Measurements from ENCODE around the gene MED19.
"Not testable (repeated sequence)": the region's sequence is repeated elsewhere in the genome, so short reads cannot be mapped to it uniquely, and the experiment has no call there.

The MED19 gene

DNA sequence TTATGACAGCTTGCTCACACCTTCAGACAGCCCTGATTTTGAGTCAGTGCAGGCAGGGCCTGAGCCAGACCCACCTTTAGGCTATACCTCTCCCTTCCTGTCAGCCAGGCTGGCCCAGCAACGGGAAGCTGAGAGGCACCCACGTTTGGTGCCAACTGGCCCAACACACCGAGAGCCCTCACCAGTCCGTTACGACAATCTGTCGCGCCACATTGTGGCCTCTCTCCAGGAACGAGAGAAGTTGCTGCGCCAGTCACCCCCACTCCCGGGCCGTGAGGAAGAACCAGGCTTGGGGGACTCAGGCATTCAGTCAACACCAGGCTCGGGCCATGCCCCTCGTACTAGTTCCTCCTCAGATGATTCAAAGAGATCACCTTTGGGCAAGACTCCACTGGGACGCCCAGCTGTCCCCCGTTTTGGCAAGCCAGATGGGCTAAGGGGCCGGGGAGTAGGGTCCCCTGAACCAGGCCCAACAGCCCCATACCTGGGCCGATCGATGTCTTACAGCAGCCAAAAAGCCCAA lies 13.1 kb downstream of the MED19 start:
- H3K18ac ChIP-seq (ENCODE audit: low read length) = no peak overlapping the region
- H2BK120ac ChIP-seq (ENCODE audit: low read depth, low read length) = no peak overlapping the region
- no peak overlapping the region for H3K4me2 ChIP-seq (ENCODE audit: insufficient read depth, low read length, poor library complexity, severe bottlenecking)
- no peaks in the 10 kb centered on the region for H3K4me1 ChIP-seq (ENCODE audit: control insufficient read depth in 2 of 2, insufficient read depth in 1 of 2, low read depth in 1 of 2, low read length in 2 of 2)
- no peak for DNase-seq (ENCODE audit: low spot score)
- no CpG with 5 or more reads among the region's 18 CpGs for WGBS, 2 donors (ENCODE audit: extremely low coverage in 2 of 2, insufficient read length in 2 of 2, insufficient replicate concordance in 1 of 2)
- no peaks in the 10 kb centered on the region for H3K9me3 ChIP-seq (replicated peaks in 1 of 2; ENCODE audit: control insufficient read depth in 2 of 2, insufficient read depth in 1 of 2, low read depth in 1 of 2, low read length in 2 of 2)
- H2BK15ac ChIP-seq (ENCODE audit: low read length) = no peak overlapping the region
- H3K27me3 ChIP-seq (ENCODE audit: control insufficient read depth in 3 of 3, insufficient read depth in 3 of 3, low read depth in 1 of 3, low read length in 3 of 3) = no peaks in the 10 kb centered on the region
- H3K23ac ChIP-seq (ENCODE audit: low read depth, low read length, poor library complexity) = peak overlapping the region; percentile 26
- no peaks in the 10 kb centered on the region for H3K79me1 ChIP-seq (ENCODE audit: low read depth, low read length)
- H4K8ac ChIP-seq (ENCODE audit: low read depth, low read length) = no peak overlapping the region
- no peak overlapping the region for H3K14ac ChIP-seq (ENCODE audit: low read length)
- H3K4ac ChIP-seq (ENCODE audit: low read length) = no peak overlapping the region
- H4K91ac ChIP-seq (ENCODE audit: low read depth, low read length, poor library complexity) = no peak overlapping the region
- peak overlapping the region in 1 of 2 donors; percentile 42 for H3K4me3 ChIP-seq (ENCODE audit: low read length in 2 of 2)
- peaks cover 43 to 90% of the 10 kb centered on the region in 2 donors for H3K36me3 ChIP-seq (replicated peaks in 1 of 2; ENCODE audit: control insufficient read depth in 2 of 2, insufficient read depth in 2 of 2, low read length in 2 of 2)
- H2BK5ac ChIP-seq (ENCODE audit: low read length) = peak overlapping the region; percentile 4
- H2BK12ac ChIP-seq (ENCODE audit: low read length) = no peak overlapping the region
- H3K27ac ChIP-seq (replicated peaks; ENCODE audit: low read length) = no peak overlapping the region
- H3K9ac ChIP-seq (ENCODE audit: low read depth, low read length, poor library complexity) = no peak overlapping the region
- H2AK5ac ChIP-seq (ENCODE audit: low read depth, low read length) = no peak overlapping the region
- H2AFZ ChIP-seq (ENCODE audit: low read length) = no peak overlapping the region

DNA sequence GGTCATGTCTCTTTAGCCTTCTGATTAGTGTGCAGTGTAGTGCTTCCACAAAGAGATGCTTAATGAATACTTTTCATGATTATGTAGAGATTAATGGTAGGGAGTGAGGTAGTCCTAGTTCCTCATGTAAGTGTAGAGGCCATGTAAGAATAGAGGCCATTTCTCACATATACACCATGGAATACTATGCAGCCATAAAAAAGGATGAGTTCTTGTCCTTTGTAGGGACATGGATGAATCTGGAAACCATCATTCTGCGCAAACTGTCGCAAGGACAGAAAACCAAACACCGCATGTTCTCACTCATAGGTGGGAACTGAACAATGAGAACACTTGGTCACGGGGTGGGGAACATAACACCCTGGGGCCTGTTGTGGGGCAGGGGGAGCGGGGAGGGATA lies 21.5 kb downstream of the MED19 start:
- no CpG with 5 or more reads among the region's 5 CpGs for WGBS, 2 donors (ENCODE audit: extremely low coverage in 2 of 2, insufficient read length in 2 of 2, insufficient replicate concordance in 1 of 2)
- H3K4me2 ChIP-seq (ENCODE audit: insufficient read depth, low read length, poor library complexity, severe bottlenecking); H3K14ac ChIP-seq (ENCODE audit: low read length); H2BK12ac ChIP-seq (ENCODE audit: low read length); H4K8ac ChIP-seq (ENCODE audit: low read depth, low read length); H3K27me3 ChIP-seq (ENCODE audit: control insufficient read depth in 3 of 3, insufficient read depth in 3 of 3, low read depth in 1 of 3, low read length in 3 of 3); H2AK5ac ChIP-seq (ENCODE audit: low read depth, low read length); H3K4me3 ChIP-seq (ENCODE audit: low read length in 2 of 2); H3K79me1 ChIP-seq (ENCODE audit: low read depth, low read length); H4K91ac ChIP-seq (ENCODE audit: low read depth, low read length, poor library complexity); H3K27ac ChIP-seq (replicated peaks; ENCODE audit: low read length); H2AFZ ChIP-seq (ENCODE audit: low read length); H3K4me1 ChIP-seq (ENCODE audit: control insufficient read depth in 2 of 2, insufficient read depth in 1 of 2, low read depth in 1 of 2, low read length in 2 of 2); H3K23ac ChIP-seq (ENCODE audit: low read depth, low read length, poor library complexity); H3K9ac ChIP-seq (ENCODE audit: low read depth, low read length, poor library complexity); H3K18ac ChIP-seq (ENCODE audit: low read length); H3K4ac ChIP-seq (ENCODE audit: low read length); DNase-seq (ENCODE audit: low spot score); H3K9me3 ChIP-seq (replicated peaks in 1 of 2; ENCODE audit: control insufficient read depth in 2 of 2, insufficient read depth in 1 of 2, low read depth in 1 of 2, low read length in 2 of 2); H2BK15ac ChIP-seq (ENCODE audit: low read length); H2BK5ac ChIP-seq (ENCODE audit: low read length); H2BK120ac ChIP-seq (ENCODE audit: low read depth, low read length): not testable (repeated sequence)
- peaks cover 30 to 93% of the 10 kb centered on the region in 2 donors for H3K36me3 ChIP-seq (replicated peaks in 1 of 2; ENCODE audit: control insufficient read depth in 2 of 2, insufficient read depth in 2 of 2, low read length in 2 of 2)

DNA sequence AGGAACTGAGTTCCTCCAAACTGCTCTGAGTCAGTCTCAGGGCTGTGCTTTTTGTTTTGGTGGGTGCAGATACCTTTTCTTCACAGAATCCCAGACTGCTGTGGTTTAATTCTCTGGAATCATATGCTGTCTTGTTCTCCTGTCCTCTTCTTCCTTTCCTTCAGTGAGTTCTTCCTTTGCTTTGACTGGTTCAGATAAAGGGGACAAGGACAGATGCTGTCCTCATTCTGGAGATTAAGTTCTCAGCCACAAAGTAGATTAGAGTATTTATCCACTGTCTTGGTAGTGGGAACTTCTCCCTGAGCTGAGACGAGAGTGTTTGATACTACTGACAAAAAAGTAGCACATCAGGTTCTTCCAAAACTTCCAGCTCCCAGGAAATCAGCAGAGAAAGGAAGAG lies 30.8 kb downstream of the MED19 start:
- no peak overlapping the region for H2BK15ac ChIP-seq (ENCODE audit: low read length)
- no peaks in the 10 kb centered on the region for H3K79me1 ChIP-seq (ENCODE audit: low read depth, low read length)
- no peak overlapping the region for H2AK5ac ChIP-seq (ENCODE audit: low read depth, low read length)
- no peak overlapping the region for H3K4me2 ChIP-seq (ENCODE audit: insufficient read depth, low read length, poor library complexity, severe bottlenecking)
- no peak overlapping the region for H2BK12ac ChIP-seq (ENCODE audit: low read length)
- peaks cover 19 to 90% of the 10 kb centered on the region in 2 donors for H3K36me3 ChIP-seq (replicated peaks in 1 of 2; ENCODE audit: control insufficient read depth in 2 of 2, insufficient read depth in 2 of 2, low read length in 2 of 2)
- no peak overlapping the region for H3K9ac ChIP-seq (ENCODE audit: low read depth, low read length, poor library complexity)
- H2AFZ ChIP-seq (ENCODE audit: low read length) = no peak overlapping the region
- no peak for DNase-seq (ENCODE audit: low spot score)
- H3K14ac ChIP-seq (ENCODE audit: low read length) = no peak overlapping the region
- H3K27me3 ChIP-seq (ENCODE audit: control insufficient read depth in 3 of 3, insufficient read depth in 3 of 3, low read depth in 1 of 3, low read length in 3 of 3) = no peaks in the 10 kb centered on the region
- no peak overlapping the region for H2BK5ac ChIP-seq (ENCODE audit: low read length)
- no peak overlapping the region for H3K27ac ChIP-seq (replicated peaks; ENCODE audit: low read length)
- no peak overlapping the region for H3K4me3 ChIP-seq (ENCODE audit: low read length in 2 of 2)
- H3K23ac ChIP-seq (ENCODE audit: low read depth, low read length, poor library complexity) = no peak overlapping the region
- no peaks in the 10 kb centered on the region for H3K9me3 ChIP-seq (replicated peaks in 1 of 2; ENCODE audit: control insufficient read depth in 2 of 2, insufficient read depth in 1 of 2, low read depth in 1 of 2, low read length in 2 of 2)
- H2BK120ac ChIP-seq (ENCODE audit: low read depth, low read length) = no peak overlapping the region
- H4K91ac ChIP-seq (ENCODE audit: low read depth, low read length, poor library complexity) = no peak overlapping the region
- no CpG with 5 or more reads among the region's 1 CpG for WGBS, 2 donors (ENCODE audit: extremely low coverage in 2 of 2, insufficient read length in 2 of 2, insufficient replicate concordance in 1 of 2)
- H3K4ac ChIP-seq (ENCODE audit: low read length) = no peak overlapping the region
- H4K8ac ChIP-seq (ENCODE audit: low read depth, low read length) = no peak overlapping the region
- H3K18ac ChIP-seq (ENCODE audit: low read length) = no peak overlapping the region
- no peaks in the 10 kb centered on the region for H3K4me1 ChIP-seq (ENCODE audit: control insufficient read depth in 2 of 2, insufficient read depth in 1 of 2, low read depth in 1 of 2, low read length in 2 of 2)

DNA sequence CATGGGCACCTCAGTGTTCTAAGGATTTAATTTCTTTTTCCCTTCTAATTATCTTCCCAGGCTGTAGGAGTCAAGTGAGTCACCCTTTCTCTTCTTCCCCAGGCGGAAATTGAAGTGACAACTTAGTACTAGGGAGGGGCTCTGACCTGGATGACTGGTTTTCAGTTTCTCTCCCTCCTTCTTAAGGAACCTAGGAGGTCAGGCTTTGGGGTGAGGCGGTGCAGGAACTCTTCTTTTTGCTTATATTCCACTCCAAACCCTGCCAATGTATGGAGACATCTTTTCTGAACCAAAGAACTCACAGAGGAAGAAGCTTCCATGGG lies 31.5 kb downstream of the MED19 start:
- H3K18ac ChIP-seq (ENCODE audit: low read length) = no peak overlapping the region
- no peak overlapping the region for H2BK15ac ChIP-seq (ENCODE audit: low read length)
- WGBS, 2 donors (ENCODE audit: extremely low coverage in 2 of 2, insufficient read length in 2 of 2, insufficient replicate concordance in 1 of 2) = no CpG with 5 or more reads among the region's 2 CpGs
- no peak for DNase-seq (ENCODE audit: low spot score)
- H3K4me1 ChIP-seq (ENCODE audit: control insufficient read depth in 2 of 2, insufficient read depth in 1 of 2, low read depth in 1 of 2, low read length in 2 of 2) = no peaks in the 10 kb centered on the region
- no peak overlapping the region for H2BK5ac ChIP-seq (ENCODE audit: low read length)
- no peaks in the 10 kb centered on the region for H3K79me1 ChIP-seq (ENCODE audit: low read depth, low read length)
- no peak overlapping the region for H2BK12ac ChIP-seq (ENCODE audit: low read length)
- H3K27ac ChIP-seq (replicated peaks; ENCODE audit: low read length) = no peak overlapping the region
- H2BK120ac ChIP-seq (ENCODE audit: low read depth, low read length) = no peak overlapping the region
- peaks cover 19 to 90% of the 10 kb centered on the region in 2 donors for H3K36me3 ChIP-seq (replicated peaks in 1 of 2; ENCODE audit: control insufficient read depth in 2 of 2, insufficient read depth in 2 of 2, low read length in 2 of 2)
- H3K9me3 ChIP-seq (replicated peaks in 1 of 2; ENCODE audit: control insufficient read depth in 2 of 2, insufficient read depth in 1 of 2, low read depth in 1 of 2, low read length in 2 of 2) = no peaks in the 10 kb centered on the region
- H3K27me3 ChIP-seq (ENCODE audit: control insufficient read depth in 3 of 3, insufficient read depth in 3 of 3, low read depth in 1 of 3, low read length in 3 of 3) = no peaks in the 10 kb centered on the region
- H3K14ac ChIP-seq (ENCODE audit: low read length) = no peak overlapping the region
- no peak overlapping the region for H3K4ac ChIP-seq (ENCODE audit: low read length)
- H4K8ac ChIP-seq (ENCODE audit: low read depth, low read length) = no peak overlapping the region
- H4K91ac ChIP-seq (ENCODE audit: low read depth, low read length, poor library complexity) = no peak overlapping the region
- H2AK5ac ChIP-seq (ENCODE audit: low read depth, low read length) = no peak overlapping the region
- no peak overlapping the region for H3K9ac ChIP-seq (ENCODE audit: low read depth, low read length, poor library complexity)
- no peak overlapping the region for H3K4me3 ChIP-seq (ENCODE audit: low read length in 2 of 2)
- no peak overlapping the region for H2AFZ ChIP-seq (ENCODE audit: low read length)
- H3K4me2 ChIP-seq (ENCODE audit: insufficient read depth, low read length, poor library complexity, severe bottlenecking) = no peak overlapping the region
- no peak overlapping the region for H3K23ac ChIP-seq (ENCODE audit: low read depth, low read length, poor library complexity)
